Epithelial cell of proximal tubule (primary cell): ENCODE results near the gene SPINK1. TPM values are rescaled to one million over a fixed set of nuclear protein-coding genes. Genes with fewer than 3 reads are reported as not detected.
"Not testable (repeated sequence)": the region's sequence is repeated elsewhere in the genome, so short reads cannot be mapped to it uniquely, and the experiment has no call there.

ENCODE experiments used
- DNase-seq: peaks from one replicate; pipeline ENCODE4 v3.0.0-alpha.2; 2011; ENCODE audit warnings: low read depth
- H3K4me3 ChIP-seq: 2 replicates; pipeline ENCODE4 v1.5.1; 2011; ENCODE audit warnings: low read depth, mild to moderate bottlenecking, low read length
- total RNA-seq: library from RNA; depleted of rRNA; stranded (reverse); fragments of >200 nt; gene quantifications from 2 replicates; pipeline ENCODE4 v1.2.3, GENCODE V29; 2015
- TF ChIP-seq, protein P1 (sequence below): conservative IDR thresholded peaks from 2 replicates; pipeline ENCODE4 v1.5.1; 2012; ENCODE audit warnings: low read depth, mild to moderate bottlenecking, low read length

The SPINK1 gene
- total RNA-seq, 1 donor from 2014 or later: 0.29 TPM

DNA sequence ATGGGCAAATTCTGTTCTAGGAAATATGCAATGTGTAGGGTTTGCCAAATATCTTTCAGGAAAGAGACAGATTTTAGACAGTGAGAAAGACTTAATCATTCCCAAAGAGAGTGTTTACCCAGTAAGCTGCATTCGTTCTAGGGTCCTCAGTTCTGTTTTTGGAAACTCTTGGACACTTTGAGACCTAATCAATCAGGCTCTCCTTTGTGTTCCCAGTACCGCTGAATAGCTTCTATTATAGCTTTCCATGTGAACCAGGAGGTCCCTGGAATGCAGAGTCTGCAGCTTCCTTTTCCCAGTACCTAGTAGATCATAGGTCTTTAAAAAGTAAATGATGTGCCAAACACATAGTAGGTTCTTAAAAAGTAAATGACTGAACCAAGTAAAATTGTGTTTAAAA lies 11.4 kb upstream of the SPINK1 start:
- DNase-seq: no peak
- H3K4me3 ChIP-seq: no peak overlapping the region
- TF ChIP-seq, protein P1, sequence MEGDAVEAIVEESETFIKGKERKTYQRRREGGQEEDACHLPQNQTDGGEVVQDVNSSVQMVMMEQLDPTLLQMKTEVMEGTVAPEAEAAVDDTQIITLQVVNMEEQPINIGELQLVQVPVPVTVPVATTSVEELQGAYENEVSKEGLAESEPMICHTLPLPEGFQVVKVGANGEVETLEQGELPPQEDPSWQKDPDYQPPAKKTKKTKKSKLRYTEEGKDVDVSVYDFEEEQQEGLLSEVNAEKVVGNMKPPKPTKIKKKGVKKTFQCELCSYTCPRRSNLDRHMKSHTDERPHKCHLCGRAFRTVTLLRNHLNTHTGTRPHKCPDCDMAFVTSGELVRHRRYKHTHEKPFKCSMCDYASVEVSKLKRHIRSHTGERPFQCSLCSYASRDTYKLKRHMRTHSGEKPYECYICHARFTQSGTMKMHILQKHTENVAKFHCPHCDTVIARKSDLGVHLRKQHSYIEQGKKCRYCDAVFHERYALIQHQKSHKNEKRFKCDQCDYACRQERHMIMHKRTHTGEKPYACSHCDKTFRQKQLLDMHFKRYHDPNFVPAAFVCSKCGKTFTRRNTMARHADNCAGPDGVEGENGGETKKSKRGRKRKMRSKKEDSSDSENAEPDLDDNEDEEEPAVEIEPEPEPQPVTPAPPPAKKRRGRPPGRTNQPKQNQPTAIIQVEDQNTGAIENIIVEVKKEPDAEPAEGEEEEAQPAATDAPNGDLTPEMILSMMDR: no peak

GRCh38 chr5:147836439-147836838 lies 5.0 kb upstream of the SPINK1 start:
- TF ChIP-seq, protein P1: no peak
- no peak for DNase-seq

DNA sequence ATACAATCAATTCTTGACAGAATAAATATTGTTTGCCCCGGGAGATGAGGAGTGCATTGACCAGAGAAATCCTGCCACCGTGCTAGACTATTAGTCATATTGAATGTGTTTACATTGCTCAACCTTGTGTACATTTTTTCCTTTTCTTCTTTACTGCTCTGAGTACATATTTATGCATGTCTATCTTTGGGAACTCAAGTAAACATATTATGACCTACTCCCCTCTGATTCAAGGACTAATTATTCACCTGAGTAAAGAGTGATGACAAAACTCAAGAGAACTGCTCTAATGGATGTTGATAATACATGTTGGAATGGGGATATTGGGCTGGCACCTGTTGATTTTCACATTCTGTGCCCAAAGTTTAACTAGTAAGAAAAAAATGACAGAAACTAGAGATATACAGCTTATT lies 3.9 kb upstream of the SPINK1 start:
- H3K4me3 ChIP-seq: no peak overlapping the region
- TF ChIP-seq, protein P1: no peak
- no peak for DNase-seq

More at GRCh38 chr5:147836439-147836838, 5.0 kb upstream of the SPINK1 start:
- H3K4me3 ChIP-seq: no peak overlapping the region

DNA sequence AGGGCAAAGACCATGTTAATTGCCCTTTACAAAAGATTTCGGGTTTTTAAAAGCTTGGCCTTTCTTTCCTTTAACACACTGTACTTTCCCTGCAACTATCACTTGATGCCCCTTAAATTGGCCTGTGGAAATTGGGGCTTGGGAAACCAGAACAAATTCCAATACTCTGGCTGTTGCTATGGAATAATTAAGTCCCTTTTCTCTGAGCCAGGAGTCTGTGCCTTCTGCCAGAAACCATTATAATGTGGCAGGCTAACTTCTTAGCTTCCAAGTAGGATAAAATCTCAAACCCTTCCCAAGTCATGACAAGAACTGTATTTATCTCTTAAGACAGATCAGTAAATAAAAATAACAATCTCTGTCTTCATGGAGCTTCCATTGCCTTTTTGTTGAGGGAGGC lies 1.1 kb upstream of the SPINK1 start:
- TF ChIP-seq, protein P1: no peak
- no peak overlapping the region for H3K4me3 ChIP-seq
- no peak for DNase-seq

- H3K4me3 ChIP-seq: no peak overlapping the region
- TF ChIP-seq, protein P1: no peak
These were observed 1.4 kb downstream of the SPINK1 start for GRCh38 chr5:147830035-147830434.

GRCh38 chr5:147827017-147827416 lies 4.5 kb downstream of the SPINK1 start:
- not testable (repeated sequence) for H3K4me3 ChIP-seq

More at GRCh38 chr5:147830035-147830434, 1.4 kb downstream of the SPINK1 start:
- DNase-seq: no peak

DNA sequence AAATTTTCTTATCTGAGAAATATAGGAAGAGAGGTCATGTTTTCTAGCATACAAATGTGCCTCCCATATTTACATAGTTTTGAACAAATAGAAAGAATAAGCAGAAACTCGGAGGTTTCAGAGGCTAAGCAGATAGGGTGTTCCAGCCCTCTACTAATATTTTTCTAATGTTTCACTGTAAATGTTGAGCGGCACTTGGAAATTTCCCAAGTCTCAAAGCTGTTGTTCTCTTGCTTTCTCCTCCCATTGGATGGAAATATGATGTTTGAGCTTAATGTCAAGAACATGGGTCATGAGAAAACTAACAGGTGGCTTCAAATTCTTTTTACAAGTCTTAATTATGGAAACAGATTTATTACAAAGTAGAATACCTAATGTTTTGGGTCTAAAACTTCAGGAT lies 5.1 kb downstream of the SPINK1 start:
- no peak overlapping the region for H3K4me3 ChIP-seq
- TF ChIP-seq, protein P1: no peak
- no peak for DNase-seq

More at GRCh38 chr5:147827017-147827416, 4.5 kb downstream of the SPINK1 start:
- not testable (repeated sequence) for DNase-seq
